HG03439 (cell line): Measurements from ENCODE around the gene PRDX5.

Experiments
- ATAC-seq: cut with Tn5 transposase; IDR thresholded peaks from one replicate; pipeline ENCODE4 v1.9.1; 2021; ENCODE audit warnings: mild to moderate bottlenecking, moderate library complexity; ENCODE audit not compliant: unreplicated experiment

PRDX5 gene

DNA sequence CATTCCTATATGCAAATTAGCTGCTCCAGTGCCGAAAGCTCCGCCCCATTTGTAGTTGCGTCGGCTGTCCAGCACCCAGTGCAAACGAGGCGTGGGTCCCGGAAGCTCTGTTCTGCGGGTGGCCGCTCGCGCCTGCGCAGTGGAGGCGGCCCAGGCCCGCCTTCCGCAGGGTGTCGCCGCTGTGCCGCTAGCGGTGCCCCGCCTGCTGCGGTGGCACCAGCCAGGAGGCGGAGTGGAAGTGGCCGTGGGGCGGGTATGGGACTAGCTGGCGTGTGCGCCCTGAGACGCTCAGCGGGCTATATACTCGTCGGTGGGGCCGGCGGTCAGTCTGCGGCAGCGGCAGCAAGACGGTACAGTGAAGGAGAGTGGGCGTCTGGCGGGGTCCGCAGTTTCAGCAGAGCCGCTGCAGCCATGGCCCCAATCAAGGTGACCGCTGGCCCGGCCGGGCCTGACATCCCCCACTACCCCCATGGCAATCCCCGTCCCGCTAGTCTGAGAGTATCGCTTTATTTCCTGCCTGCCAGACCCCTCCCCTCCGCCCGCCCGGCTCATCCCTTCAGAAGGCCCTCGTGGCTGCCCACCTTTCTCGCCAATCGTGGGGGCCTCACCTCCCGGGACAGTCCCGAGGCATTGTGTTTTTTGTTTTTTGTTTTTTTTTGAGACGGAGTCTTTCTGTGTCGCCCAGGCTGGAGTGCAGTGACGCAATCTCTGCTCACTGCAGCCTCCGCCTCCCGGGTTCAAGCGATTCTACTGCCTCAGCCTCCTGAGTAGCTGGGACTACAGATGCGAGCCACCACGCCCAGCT is at the start of gene PRDX5:
PRDX5 (plus strand) TSS at position 161 of the 805 bp plus-strand sequence; CDS start at position 256, 95 bp downstream.
- ATAC-seq: peak; percentile 69

DNA sequence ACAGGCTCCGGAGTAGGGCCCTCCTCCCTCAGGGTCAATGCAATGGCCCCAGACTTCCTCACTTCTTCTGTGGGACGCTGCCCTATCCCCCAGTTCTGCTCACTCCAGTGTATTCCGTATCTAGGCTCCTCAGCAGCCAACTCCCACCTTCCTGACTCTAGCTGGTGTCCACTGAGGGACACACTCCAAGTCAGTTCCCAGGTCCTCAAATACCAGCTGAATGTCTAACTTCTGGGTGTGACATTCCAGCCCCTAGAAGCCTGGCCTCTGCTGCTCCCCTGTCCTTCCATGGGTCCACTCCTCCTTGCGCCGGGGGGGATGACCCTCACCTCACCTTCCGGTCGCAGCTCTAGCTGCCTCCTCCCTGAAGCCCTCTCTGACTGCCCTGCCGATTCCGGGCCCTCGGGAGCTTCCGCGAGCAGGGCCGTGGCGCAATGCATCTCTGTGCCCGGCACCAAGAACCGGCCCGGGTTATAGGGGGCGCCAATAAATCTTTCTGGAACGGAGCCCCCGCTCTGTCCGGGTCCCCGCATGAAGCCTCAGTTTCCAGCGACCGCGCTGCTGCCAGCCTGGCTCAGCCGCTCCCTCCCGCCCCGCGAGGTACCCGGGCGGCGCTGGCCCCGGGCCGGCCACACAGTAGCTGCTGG is 48.9 kb upstream of the PRDX5 start:
- ATAC-seq: peak; percentile 13

DNA sequence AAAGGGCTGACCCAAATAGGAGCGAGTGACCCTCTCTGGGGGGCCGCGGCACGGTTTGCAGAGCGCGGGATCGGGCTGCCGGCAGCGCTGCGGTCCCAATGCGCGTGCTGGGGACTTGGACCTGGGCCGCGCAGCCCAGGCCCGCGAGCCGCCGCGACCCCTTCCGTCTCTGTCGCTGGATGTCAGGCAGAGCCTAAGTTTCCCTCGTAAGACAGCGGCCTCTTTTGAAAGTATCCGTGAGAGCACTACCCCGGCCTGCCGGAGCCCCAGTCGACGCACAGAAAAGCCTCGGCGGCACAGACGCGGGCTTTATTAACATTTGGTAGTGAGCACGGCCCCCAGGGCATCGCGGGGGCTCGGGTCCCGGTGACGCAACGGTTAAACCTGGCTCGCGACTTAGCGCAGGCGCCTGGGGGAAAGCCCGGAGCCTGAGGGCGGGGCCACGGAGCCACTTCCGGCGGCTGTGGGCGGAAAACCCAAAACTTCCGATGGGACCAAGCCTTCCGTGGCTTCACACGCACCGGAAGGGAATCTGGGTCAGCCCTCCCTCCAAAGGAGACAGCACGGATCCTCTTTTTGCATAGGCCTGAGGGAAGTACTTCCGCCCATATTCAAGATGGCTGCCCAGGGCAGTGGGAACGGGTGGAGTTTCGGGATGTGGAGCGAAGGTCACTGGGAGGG is 48.2 kb upstream of the PRDX5 start:
- ATAC-seq: peak; percentile 62

DNA sequence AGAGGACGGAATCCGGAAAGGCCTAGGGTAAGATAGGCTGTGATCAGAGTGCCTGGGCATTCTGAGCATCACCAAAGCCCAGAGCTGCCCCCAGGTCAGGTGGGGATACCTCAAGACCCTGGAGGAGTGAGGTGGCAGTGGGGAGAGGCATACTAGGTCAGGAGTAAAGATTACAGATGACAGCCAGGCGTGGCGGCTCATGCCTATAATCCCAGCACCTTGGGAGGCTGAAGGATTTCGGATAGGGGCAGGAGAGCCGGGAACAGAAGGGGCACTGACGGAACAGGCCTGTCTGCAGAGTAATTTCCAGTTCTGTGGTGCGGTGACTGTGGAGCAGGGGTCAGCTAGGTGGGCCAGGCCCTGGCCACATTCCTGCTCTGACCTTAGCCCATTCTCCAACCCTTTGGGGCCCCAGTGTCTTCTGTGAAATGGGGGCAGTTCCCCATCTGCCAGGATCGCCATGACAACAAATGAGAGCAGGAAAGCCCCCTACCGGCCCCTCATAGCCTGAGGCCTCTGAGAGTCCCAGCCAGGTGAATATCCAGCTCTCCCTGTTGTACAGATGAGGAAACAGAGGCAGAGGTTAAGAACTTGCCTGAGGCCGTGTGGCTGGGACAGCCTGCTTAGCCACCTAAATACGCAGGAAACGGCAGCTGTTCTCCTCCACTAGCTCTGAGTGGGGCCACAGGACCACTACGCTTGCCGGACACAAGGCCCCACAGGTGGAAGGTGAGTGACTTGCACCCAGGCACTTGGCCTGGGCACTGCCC is 42.7 kb upstream of the PRDX5 start:
- ATAC-seq: no peak

DNA sequence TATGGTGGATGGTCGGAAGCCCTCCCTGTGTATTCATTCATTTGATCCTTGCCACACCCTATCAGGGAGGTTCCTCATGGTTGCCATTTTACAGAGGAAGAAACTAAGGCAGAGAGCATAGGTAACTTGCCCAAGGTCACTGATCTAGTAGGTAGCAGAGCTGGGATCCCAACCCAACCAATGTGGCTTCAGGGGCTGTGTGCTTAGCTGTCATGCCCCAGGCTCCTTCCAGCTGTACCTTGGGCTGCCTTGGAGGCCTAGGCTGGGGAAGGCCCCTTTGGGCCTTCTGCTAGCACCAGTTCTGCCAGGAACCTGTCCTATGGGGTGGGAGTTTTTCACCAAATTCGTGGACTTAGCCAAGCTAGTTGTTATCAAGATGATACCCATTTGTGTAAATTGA is 42.1 kb upstream of the PRDX5 start:
- ATAC-seq: no peak

DNA sequence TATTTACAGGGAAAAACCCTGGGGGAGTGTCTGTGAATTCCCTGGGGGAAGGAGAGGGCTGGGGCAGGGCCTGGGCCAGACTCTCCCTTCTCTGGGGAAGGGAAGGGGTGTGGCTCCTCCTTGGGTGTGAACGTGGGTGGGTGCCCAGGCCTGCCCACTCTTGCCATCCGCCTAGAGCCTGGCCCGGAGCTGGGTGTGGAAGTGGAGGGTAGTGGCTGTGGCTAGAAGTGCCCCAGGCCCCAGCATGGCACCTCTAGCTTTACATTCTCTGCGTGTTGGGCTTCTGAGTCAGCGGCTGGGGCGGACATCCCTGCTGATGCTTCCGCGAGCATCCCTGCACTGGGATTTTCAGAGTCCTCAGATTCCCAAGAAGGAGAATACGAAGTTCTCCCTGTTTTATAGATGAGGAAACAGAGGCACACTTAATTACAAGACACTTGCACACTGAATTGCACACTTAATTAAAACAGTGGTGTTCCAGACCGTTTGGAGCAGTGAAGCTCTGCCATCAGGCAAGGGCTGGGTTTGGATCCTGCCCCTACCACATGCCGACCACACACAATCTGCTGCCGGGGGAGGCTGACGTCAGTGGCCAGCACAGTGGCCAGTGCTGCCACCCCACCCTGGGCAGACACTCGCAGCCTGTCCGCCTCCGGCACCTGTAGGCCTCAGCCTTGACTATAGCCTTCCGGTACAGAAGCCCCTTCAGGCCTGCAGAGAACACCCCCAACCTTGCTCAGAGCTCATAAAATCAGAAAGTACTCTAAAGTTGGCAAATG is 41.1 kb upstream of the PRDX5 start:
- ATAC-seq: no peak

DNA sequence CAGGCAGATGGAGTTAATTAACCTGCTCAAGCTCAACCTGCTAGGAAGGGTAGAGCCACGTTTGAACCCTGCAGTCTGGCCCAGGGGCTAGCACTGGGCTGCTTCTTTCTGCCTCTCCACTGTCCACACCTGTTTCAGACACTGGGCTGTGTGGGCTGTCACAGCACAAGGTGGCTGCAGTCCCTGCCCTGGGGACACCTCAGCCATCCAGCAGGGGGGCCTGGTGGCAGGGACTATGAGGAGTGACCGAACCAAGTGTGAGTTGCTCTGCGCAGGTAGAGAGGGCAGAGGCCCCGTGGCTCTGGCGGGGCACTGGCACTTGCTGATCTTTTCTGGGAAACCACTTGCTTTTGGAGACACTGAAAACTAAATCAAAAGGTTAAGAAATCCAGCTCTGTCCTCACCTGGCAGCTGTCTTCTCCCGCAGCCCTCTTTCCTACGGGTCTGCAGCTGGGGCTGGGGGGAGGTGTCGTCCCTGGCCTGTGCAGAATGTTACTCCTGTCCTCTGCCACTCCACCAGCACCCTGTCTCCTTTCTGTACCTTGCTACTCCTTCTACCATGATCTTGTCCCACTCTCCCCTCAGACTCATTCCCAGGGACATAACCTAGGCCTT is 39.2 kb upstream of the PRDX5 start:
- ATAC-seq: no peak

DNA sequence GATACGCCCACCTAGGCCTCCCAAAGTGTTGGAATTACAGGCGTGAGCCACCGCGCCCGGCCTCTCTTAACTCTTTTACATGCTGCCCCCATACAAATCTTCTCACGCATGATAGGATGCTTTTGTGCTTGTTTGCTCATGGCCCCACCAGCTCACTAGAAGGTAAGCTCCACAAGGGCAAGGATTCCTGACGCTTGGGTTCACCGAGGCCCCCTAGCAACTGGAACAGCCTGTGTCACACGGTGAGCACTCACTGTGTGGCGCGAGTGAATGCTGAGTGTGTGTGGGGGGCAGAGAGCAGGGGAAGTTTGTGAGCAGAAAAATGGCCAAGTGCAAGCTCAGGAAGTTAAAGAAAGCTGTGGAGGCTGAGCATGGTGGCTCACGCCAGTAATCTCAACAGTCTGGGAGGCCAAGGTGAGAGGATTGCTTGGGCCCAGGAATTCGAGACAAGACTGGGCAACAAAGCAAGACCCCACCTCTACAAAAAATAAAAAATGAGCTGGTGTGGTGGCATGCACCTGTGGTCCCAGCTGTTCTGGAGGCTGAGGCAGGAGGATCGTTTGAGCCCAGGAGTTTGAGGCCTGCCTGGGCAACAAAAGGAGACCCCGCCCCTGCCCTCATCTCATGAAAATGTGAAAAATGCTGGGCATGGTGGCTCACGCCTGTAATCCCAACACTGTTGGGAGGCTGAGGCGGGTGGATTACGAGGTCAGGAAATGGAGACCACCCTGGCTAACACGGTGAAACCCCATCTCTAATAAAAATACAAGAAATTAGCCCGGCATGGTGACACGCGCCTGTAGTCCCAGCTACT is 35.8 kb upstream of the PRDX5 start:
- ATAC-seq: no peak

DNA sequence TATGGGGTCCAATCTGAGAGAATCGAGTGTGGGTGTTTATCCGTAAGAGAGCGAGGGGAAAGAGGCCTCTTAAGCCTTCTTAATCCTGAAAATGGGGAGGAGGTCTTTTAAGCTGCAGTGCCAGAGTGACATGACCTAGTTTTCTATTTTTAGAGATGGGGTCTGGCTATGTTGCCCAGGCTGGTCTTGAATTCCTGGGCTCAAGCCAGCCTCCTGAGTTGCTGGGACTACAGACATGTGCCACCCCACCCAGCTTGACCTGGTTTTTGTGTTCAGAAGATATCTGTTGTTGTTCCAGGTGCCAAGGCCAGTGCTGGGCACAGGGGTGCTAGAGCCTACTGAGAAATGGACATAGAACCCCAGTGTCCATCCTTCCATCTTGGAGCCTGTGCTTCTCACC is 34.8 kb upstream of the PRDX5 start:
- no peak for ATAC-seq

DNA sequence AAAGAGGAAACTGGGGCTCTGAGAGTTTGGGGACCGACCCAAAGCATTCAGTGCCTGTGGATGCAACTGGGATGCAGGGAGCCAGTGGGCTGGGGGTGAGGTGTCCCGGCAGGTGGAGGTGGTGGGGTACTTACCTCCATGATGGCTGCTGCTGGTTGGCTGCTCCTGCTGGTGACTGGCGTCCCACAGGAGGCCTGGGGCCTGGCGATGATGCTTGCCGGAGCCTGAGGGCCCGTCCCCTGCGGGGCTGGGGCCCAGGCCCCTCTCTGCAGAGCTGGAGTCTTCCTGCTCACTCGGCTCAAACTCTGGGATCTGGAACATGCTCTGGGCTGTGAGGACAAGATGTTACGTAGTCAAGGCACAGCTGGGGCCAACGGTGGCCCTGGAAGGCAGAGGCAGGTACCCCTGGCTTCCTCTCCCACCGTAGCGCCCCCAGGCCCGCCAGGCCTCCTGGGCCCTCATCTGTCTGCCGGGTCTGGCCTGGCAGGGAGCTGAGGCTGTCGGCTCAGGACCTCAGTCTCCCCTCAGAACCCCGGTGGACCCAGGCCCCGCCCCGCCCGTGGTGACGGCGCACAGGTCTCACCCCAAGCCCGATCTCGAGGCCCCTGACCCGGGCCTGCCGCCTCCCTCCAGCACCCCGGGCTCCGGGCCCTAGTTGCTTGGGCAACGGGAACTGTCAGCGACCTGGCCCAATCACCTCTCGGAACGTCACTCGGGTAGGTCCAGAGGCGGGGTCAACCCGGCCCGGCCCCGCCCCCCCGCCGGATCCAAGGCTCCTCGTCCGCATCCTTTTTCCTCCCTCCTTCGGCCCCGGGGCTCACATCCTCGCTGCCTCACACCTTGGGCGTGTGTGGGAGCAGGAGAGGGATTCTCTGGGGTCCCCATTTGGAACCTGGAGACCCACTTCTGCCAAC is 33.6 kb upstream of the PRDX5 start, which contains the start of gene BAD:
BAD (minus strand) TSS at position 618 of the 914 bp plus-strand sequence; CDS start at position 321, 297 bp downstream.
- peak; percentile 60 for ATAC-seq

DNA sequence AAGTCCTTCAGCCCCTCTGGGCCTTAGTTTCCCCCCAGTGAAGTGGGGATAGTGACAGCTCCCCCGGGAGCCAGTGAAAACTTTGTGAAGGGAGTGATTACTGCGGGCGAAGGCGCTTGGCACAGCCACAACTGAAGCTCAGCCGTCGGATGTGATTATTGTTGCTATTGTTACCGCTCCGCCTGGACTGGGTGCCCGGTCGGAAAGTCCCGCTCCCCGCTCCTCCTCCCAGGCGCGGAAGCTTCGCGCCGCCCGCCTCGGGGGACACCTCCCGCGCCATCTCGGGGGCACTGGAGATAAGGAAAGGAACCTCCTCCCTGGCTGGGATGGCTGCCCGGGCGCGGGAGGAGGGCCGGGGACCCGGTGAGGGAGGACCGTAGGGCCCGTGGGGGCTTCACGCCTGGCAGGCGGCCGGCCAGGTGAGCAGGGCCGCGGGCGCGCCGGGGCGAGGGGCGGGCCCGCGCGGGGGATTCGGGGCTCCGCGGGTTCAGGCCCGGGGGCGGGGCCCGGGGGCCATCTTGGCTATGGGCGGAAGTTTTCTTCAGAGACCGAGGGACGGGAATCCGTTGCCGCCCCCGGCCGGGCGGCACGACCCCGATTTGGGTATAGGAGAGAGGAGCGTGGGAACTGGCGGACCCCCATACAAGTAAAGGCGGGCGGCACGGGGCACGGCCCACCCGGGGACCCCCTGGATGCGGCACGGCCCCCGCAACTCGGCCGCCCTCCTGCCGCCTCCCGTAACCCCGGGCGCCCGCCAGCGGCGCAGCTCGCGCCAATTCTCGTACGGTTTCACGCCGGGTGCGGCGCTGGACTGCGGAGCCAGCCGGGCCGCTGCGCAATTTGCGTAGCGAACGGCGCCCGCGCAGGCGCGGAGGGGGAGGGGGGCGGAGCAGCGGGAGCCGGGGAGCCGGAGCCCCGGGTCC is 32.7 kb upstream of the PRDX5 start, which contains the start of gene GPR137:
GPR137 (plus strand) TSS at position 887 of the 923 bp plus-strand sequence. CDS start 677 bp downstream, outside the sequence.
- ATAC-seq: peak; percentile 56

DNA sequence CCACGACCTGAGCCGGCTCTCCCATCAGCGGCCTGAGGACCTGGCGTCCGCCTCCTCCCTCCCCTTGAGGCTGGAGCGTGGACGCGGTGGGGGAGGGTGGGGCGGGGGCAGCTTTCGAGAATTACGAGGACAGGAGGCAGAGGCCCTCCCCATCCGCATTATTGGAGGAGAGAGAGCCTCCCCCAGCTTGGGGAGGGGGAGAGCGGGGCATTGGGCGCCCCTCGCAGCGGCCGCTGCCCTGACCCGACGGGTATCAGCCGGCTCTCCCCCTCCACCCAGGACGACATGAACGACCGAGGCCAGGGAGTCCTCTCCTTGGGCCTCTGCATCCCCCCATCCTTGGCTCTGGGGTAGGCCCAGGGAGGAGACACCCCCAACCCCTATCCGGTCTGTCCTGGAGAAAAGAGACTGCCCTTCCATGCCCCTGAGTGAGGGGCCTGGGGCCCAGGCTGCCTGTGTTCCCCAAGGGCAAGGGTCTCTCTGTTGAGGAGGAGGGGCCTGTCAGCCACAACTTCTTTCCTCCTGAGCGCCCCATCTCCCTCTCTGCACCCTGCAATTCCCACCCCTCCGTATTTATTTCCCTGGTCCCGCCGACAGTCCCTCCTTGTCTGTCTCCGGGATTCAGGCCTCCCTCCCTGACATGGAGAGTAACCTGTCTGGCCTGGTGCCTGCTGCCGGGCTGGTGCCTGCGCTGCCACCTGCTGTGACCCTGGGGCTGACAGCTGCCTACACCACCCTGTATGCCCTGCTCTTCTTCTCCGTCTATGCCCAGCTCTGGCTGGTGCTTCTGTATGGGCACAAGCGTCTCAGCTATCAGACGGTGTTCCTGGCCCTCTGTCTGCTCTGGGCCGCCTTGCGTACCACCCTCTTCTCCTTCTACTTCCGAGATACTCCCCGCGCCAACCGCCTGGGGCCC is 31.8 kb upstream of the PRDX5 start:
- ATAC-seq: no peak

DNA sequence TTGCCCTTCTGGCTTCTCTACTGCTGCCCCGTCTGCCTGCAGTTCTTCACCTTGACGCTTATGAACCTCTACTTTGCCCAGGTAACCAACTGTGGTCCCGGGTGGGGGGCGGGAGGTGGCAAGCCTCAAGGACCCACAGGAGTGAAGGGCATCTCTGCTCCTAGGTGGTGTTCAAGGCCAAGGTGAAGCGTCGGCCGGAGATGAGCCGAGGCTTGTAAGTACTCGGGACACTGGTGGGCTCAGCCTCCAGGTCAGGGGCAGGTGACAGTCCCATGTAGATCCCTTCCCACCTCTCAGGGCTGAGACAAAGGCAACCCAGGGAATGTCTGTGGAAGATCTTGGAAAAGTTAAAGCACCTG is 31.1 kb upstream of the PRDX5 start:
- no peak for ATAC-seq

DNA sequence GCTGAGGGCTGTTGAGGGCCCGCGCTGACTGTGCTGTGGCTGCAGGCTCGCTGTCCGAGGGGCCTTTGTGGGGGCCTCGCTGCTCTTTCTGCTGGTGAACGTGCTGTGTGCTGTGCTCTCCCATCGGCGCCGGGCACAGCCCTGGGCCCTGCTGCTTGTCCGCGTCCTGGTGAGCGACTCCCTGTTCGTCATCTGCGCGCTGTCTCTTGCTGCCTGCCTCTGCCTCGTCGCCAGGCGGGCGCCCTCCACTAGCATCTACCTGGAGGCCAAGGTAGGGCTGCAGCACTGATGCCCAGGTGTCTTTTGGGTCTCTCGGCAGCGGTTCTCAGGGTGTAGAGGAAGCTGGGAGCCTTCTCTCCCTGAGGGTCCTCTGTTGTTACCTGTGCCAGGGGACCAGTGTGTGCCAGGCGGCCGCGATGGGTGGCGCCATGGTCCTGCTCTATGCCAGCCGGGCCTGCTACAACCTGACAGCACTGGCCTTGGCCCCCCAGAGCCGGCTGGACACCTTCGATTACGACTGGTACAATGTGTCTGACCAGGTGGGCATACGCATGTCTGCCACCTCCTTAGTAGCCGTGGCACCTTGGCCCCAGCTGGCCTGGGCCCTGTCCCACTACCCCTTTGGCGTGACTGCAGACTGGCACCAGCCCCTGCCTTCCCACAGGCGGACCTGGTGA is 30.1 kb upstream of the PRDX5 start:
- ATAC-seq: no peak

DNA sequence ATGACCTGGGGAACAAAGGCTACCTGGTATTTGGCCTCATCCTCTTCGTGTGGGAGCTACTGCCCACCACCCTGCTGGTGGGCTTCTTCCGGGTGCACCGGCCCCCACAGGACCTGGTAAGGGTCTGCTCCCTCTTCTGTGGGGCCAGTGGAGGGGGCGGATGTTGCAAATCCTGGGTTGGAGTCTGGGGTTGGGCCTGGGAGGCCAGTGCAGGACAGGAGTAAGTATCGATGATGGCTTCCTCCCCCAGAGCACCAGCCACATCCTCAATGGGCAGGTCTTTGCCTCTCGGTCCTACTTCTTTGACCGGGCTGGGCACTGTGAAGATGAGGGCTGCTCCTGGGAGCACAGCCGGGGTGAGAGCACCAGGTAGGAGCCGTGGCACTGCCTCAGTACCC is 29.6 kb upstream of the PRDX5 start:
- ATAC-seq: no peak
